Stromal cell of bone marrow (primary cell): ENCODE measurements around the gene DDC.
"Not testable (repeated sequence)": the region's sequence is repeated elsewhere in the genome, so short reads cannot be mapped to it uniquely, and the experiment has no call there.

Source experiments
- DNase-seq: peaks from one replicate; pipeline ENCODE4 v3.0.0-alpha.2; 2012; ENCODE audit warnings: low read depth

The DDC gene

DNA sequence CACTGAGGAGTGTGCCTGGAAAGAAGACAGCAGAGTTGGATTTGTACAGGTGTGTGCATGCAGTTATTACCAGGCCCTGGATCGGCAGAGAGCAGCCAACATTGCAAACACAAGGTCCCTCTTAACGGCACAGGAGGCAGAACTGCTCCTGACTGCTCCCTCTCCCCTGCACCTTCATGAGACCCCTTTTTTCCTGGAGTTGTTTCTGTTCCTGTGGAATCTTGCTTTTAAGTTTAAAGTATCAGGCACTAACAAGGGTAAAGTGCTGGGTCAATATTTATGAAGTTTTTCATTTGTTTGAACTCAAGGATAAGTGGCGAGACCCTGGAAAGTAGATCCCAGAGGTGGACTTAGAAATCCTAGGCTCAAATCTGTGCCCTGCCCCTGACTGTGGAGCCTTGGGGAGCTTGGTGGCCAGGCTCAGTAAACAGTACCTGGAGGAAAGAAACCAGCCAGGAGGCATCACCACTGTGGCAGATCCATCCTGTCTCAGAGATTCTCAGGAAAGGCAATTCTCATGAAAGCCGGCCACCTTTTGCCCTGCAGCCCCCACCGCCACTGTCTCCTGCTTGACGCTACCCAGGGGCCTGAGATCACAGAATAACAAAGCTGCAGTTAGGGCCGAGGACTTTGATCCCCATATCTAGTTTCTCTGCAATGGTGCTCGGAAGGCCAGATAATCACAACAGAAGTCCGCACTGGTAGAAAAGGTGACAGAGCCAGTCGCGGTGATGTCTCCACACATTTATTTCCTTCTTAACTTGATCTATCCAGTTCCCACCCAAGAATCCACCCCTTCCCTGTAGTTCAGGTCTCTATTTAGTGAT, 36.7 kb downstream of the DDC start:
- DNase-seq, result no peak

DNA sequence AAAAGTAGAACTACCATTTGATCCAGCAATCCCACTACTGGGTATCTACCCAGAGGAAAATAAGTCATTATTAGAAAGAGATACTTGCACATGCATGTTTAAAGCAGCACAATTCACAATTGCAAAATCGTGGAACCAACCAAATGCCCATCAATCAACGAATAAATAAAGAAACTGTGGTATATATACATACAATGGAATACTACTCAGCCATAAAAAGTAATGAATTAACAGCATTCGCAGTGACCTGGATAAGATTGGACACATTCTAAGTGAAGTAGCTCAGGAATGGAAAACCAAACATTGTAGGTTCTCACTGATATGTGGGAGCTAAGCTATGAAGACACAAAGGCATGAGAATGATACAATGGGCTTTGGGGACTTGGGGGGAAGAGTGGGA, 45.9 kb downstream of the DDC start:
- not testable (repeated sequence) for DNase-seq

DNA sequence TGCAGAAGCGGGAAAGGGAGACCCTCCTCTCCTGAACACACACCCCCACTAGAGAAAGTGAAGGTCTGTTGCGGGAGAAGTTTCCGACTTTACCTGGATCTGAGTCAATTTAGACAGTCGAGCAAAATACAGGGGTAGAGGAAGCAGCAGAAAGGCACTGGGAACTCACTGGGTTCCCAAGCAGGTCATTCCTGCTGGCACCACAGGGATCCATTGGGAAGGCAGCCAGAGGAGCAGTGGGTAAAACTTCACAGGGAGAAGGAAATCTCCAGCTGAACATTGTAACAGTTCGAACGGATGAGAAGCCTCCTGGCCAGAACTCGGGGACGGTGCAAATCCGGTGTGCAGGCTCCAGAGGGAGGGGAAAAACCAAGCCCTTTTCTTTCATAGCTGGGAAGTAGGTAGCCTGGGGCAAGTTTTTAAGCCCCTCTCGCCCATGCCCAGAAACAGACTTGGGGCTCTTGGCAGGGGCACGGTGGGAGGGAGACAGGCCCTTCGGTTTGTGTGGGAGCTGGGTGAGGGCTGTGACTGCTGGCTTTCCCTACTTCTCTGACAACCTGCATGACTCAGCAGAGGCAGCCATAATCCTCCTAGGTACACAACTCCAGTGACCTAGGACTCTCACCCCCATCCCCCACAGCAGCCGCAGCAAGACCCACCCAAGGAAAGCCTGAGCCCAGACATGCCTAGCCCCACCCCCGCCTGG, 51.9 kb downstream of the DDC start:
- no peak for DNase-seq

DNA sequence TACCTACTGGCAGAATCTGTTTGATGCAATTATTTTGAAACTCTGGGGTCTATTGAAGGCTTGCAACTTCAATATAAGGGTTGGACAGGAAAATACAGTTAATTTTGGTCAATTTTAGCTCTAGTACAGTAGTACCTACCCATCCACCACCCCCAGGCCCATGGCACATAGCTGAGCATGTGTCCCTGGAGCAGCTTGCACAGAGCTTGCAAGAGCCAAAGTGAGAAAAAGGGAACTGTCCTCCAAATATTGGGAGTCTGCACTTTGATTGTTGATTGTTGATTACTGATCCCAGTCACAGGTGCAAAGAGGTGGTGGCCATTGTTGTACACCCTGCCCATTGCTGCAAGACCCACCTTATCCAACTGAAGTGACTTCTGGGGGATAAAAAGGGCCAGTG, 52.8 kb downstream of the DDC start:
- DNase-seq, result no peak

DNA sequence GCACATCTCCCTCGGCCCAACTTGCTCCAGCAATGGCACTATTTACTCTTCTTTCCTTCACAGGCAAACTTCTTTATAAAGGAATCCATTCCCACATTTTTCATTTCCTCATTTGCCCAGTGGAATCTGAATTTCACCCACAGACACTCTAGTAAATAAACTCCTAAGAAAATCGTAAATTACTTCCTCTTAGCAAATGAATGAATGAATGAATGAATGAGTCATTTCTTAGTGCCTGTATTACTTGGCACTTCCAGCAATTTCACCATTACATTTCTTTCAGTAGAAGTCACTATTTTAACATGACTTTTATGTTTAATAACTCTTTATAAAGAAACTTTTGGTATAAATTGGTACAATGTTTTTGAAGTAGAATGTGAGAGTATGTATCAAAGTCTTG, 55.7 kb downstream of the DDC start:
- no peak for DNase-seq

DNA sequence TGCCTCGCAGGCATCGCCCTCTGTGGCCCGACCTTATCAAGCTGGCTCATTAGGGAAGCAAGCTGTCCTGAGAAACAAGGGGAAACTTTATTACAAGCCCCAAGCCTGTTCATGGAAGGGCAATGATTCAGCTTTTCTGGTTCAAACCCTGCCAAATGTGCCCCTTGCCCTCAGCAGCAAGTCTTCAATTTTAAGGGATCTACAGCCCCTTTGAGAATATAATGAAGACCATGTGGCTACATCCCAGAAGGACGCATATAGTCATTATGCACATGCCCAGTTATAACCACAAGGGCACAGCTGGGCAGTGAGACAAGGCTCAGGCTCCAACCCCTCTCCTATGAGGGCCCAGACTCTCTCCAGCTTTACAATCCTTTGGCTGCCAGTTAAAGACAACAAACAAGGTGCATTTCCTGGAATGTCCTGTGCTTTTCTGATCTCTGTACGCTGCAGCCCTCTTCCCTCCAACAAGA, 56.7 kb downstream of the DDC start:
- DNase-seq, result no peak

DNA sequence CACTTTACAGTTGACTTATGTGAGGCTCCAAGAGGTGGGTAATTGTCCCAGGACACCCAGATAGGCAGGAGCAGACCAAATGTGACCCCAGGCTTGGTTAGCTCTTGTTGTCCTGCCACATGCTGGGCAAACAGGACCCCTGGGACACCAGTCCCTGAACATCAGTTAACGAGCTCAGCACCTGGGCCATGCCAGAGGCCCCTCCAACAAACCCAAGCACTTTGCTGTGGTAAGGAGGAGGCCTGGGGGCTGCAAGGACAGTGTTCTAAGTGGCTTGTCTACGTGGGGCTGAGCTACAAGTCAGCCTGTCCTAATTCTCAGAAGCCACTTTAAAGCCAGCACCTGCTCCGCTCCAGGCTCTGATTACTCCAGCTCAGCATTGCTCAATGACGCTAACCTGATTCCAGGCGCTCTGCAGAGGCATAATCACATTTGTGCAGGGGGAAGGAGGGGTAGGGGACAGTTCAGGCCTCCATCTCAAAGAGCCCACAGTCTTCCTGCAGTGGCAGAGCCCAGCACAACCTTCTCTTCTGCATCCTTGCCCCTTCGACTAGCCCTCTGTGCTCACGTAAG, 57.2 kb downstream of the DDC start:
- no peak for DNase-seq

DNA sequence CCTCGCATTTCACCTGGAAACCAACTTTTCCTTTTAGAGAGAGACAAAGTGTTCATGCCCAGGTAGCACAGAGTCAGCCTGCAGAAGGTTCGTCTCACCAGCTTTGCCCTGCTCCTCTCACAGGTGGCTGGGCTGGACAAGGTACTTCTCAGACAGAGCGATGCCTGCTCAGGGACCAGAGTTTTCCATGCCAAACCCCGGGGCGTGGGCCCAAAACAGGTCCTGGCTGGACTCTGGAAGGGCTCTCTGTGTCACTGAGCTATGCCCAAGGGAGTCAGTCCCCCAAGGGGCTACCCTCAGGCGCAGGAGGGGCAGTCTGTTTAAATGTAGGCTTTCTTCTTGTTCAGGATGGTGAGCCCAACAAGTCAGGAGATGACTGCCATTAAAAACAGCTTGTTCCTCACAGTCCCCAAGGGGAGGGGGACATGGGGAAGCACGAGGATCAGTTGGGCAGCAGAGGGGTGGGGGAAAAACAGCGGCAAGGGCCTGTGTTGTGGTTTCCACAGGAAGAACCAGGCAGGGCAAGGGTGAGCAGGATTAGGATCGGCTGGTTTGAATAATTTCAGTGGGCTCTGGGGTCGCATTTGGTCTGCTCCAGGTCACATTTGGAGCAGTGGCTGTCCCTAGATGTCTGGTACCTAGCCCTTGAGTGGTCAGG, 59.5 kb downstream of the DDC start:
- DNase-seq, result no peak

DNA sequence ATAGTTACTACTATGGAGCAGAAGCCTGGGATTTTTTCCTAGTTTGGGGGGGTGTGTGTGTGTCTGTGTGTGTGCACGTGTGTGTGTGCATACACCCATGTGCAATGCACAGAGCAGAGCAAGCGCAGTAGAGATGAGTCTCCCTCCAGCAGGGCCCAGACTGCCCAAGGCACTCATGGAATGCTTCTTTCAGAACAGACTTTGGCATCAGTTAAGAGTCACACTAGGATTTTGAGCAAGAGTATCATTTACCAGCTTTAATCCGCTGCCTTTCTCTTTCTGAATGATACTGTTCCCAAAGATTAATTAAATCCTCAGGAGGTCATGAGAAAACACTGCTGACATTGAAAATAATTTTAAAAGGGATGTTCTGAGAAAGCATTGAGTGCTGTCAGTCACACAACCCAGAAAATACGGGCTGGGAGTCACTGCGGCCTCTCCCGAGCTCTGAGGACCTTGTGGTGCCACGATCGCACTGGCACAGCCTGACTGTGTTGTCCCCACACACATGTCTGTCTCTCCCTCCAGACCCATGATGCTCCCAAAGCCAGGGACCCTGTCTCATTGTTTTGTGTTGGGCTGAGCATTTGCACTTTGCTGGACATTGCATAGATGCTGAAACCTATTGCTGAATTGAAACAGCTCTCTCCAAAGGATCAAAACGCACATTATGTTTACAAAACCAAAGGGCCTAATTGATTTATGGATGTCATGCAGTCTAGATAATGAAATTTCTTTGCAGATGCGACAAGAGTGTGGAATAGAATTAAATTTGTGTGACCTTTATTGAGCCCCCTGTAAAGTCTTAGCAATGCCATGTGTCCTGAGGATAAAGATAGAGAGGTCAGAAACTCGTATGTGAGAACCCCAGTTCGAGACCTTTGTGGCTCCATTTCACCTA, 60.3 kb downstream of the DDC start:
- no peak for DNase-seq

DNA sequence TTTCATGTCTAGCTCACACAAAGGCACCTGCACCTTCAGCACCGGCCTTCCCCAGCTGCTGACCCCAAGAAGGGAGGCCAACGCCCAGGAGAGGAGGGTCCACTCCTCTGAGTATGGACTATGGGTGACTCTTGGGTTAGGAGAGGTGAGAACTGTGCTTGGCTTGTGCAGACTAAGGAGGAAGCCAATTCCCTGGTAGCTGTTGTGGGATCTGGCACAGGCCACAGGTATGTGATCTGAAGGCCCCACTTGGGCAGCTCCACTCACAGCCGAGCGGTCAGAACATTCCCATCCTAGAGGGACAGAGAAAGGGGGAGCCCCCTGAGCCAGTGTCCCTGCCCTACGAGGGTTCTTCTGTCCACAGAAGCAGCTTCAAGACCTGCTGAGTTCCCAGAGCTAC, 62.3 kb downstream of the DDC start:
- DNase-seq, result no peak

DNA sequence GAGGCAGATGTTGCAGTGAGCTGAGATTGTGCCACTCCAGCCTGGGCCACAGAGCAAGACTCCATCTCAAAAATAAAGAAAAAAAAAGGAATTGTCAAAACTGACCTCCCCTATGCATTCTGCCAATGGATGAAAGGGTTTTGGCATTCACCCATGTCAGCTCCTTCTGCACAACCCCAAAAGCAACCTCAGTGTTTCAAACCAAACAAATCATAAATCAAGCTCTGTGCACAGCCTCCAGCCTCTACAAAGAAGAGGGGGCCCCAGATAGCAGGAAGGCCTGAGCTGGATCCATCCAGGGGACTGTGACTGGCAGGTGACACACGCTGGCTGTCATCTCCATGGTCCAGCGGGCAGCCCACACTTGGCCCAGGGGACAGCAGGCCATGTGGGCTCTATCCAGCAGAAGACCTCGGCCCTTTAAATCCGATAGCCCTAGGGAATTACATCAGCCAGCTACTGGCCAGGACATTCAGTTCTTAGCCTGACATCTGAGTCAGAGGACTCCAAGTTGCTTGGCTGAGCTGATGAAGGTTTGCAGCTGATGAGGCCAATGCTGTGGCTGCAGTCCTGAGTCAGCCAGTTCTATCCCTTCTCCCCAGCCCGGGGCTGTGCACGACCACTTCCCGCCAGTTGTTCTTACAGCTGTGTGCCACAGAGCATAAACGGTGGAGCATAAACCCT, 63.1 kb downstream of the DDC start:
- peak; percentile 90 for DNase-seq

DNA sequence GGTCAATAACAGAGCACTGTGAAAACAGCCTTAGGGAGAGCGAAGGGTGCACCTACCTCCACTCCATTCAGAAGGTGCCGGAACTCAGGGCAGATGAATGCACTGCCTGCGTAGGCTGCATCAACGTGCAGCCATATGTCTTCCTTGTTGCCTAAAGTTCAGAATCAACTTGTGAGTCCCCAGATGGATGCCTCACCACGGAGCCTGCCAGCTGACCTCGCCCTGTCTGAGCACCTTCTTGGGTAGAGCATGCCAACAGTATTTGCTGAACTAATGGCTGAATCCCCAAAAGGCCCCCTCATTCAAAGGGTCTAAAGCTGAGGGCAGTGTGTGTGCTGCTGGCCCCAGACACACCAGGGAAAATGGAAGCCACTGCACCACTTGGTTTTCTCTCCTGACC, 66.1 kb downstream of the DDC start:
- no peak for DNase-seq

DNA sequence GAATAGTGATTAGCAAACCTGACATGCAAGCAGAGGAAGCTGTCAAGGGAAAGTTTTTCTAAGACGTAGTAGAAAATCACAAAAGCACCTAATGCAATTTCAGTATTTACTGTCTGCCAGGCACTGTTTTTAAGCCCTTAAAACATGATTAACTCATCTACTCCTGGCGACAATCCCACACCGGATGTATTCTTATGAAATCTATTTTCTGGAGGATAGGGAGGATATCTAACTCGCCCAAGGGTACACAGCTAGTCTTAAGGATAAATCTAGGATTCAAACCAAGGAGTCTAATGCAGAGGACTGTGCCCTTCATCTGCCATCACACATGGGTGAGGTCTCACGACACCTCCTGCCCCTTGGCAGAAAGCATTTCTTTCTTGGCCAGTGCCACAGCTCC, 67.2 kb downstream of the DDC start:
- DNase-seq, result no peak

DNA sequence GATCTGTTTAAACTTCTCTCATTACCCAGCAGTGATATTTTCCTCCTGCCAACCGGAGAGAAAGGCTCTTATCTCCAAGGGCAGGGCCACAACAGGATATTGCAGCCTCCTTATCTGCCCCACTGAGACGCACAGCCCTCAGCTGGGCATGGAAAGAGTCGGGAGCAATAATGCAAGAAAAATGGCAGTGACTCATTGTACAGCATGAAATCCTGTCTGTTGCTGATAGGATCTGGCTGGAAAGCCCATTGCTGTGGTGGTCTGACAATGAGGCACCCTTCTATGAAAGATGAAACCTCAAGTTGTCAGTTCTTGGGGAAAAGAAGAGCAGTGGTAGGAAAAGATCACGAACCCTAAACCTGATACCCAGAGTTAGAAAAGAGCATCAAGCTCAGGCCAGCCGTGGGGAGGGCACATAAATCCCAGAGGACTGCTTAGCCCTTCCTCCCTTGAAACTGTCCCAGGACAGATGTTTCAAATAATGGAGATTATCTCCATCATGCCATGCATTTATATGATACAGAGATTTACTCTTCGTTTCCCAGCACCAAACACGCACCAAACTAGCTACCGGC, 68.0 kb downstream of the DDC start:
- DNase-seq, result no peak

DNA sequence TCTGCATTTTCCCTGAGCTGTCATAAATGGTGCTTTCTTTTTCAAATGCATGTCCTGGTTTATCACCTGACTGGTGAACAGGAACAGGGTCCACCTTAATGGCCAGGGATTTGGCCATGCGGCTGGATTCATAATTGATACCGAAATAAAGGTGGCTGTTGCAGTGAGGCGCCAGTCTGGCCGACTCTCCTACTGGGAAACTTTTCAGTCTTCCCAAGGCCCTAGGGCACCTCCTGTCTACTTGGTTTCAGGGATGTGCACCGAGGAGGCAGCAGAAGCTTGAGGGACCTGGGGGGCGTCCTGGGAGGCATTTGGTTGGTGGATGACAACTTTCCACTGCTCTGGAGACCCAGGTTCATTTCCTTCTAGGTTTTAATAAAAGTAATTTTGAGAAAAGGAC, 68.6 kb downstream of the DDC start:
- DNase-seq, result no peak

DNA sequence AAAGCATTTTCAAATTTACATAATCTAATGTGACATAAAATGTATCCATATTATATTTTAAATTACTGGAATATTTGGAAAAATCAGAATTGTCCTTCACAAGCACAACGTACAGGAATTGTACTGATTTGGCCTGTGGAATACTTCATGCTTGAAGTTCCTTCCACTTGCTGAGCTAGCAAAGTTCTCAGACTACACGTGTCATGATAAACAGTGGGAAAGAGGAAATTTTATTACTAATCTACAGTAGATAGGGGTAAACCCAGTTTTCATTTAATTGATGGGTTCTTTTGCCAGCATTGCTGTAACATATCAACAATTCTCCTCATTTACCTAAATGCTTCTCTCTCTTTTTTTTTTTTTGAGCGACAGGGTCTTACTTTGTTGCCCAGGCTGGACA, 69.5 kb downstream of the DDC start:
- DNase-seq, result no peak

DNA sequence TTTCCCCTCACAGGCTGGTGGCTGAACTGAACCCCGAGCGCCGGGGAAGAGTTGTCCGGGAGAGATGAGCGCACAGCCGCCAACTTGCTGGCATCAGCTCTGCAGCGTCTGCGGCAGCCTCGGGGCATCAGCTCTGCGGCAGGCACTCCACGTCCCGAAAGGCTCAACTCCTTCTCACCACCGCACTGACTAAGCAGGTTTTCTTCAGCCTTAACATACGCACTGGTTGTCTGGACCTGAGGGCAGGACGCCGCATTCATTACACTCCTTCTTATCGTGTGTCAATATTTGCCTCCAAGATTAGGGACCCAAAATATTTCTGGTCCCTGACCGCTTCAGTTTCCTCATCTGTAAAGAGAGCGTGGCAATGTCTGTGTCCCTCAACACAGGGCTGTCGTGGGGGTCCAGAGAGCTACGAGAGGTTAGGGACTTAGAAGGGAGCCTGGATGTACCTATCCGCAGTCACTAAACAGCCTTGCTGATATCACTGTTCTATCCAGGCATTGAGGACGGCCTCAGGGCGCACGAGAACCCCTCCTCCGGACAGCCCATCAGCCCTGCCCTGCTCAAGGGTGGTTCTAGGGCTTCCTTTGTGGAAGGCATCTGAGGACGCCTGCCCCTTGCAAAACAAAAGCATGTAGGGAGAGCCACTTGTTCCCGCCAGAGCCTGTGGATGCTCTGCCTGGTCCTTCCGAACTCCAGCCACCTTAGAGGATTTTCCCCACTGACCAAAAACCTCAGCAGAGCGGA, 72.3 kb downstream of the DDC start:
- DNase-seq, result no peak

DNA sequence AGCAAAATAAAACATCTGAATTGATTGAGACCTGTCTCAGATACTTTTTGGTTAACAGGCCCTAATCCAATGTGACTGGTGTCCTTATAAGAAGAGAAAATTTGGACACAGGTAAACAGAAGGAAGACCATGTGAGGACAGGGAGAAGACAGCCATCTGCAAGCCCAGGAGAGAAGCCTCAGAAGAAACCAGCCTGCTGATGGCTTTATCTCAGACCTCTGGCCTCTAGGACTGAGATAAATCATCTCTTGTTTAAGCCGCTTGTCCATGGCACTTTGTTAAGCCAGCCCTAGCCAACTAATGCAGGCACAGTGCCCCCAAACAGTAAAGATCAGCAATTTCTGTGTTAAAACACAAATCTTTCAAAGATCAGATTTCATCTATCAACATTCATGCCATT, 73.3 kb downstream of the DDC start:
- no peak for DNase-seq

DNA sequence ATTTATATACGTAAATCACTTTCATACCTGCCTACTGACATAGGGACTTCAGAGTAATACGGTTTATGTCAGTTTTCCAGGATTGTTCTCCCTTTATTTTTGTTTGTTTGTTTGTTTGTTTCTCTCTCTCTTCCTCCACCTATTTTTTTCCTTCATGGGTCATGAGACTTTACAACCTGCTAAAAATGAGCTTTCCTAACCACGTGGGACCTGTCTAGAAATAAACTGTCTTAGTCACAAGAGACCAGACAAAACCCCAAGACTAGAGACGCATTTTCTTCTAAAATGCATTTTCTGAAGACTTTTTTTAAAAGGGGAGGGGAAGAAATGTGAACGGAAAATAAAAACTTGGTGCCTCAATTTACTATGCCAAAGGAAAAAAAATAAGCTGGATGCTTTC, 74.0 kb downstream of the DDC start:
- DNase-seq, result no peak

DNA sequence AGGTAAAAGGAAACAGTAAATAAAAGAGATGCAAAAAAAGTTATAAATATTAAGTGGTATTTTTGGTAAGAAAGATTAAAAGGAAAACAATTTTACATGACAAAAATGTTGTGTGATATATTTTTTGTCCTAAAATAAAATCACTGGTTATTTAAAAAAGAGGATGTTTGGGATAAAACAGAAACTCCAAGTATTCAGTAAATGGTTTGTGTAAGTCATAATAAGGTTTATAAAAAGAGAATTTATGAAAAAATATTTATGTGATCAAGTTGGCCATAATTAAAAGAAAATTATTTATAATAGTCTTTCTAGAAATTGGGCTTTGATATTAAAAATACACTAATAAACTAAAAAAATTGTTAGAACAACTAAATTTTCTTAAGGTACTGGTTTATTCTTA, 76.8 kb downstream of the DDC start:
- no peak for DNase-seq
